PFSK-1 (cell line): ENCODE results near the gene SLC25A48.

ENCODE experiments used
- FOXP2 ChIP-seq: optimal IDR thresholded peaks from 2 replicates; pipeline ENCODE3; 2011; ENCODE audit warnings: borderline replicate concordance, control low read depth, inconsistent platforms; ENCODE audit not compliant: insufficient read depth; ENCODE audit errors: extremely low read length, extremely low read depth
- POLR2AphosphoS5 ChIP-seq: IDR thresholded peaks from 2 replicates; pipeline ENCODE4 v1.6.1; 2012; ENCODE audit warnings: low read depth, mild to moderate bottlenecking, control low read depth, low read length, moderate library complexity
- REST ChIP-seq, 2 experiments: IDR thresholded peaks; 2 replicates each; pipeline versions ENCODE4 v1.6.1 to v1.8.0; 2011 to 2012; ENCODE audit warnings: low read depth in 2 of 2, low read length in 2 of 2, control low read depth in 1 of 2, inconsistent platforms in 1 of 2, mild to moderate bottlenecking in 1 of 2, moderate library complexity in 1 of 2; ENCODE audit not compliant: insufficient read depth in 1 of 2
- SIN3A ChIP-seq: IDR thresholded peaks from 2 replicates; pipeline ENCODE4 v1.6.1; 2012; ENCODE audit warnings: mild to moderate bottlenecking, low read length, moderate library complexity, borderline replicate concordance; ENCODE audit not compliant: insufficient read depth
- TAF1 ChIP-seq: IDR thresholded peaks from 2 replicates; pipeline ENCODE4 v1.6.1; 2012; ENCODE audit warnings: low read length, control low read depth, borderline replicate concordance; ENCODE audit not compliant: insufficient read depth

Gene SLC25A48

GRCh38 chr5:135851915-135852845 lies 17.7 kb downstream of the SLC25A48 start:
- TF ChIP-seq POLR2AphosphoS5 (no peak), TAF1 (no peak), SIN3A (no peak), FOXP2 (no peak), REST (IDR thresholded peaks at IDR 0.05; ENCODE audit: insufficient read depth in 1 of 2, low read depth in 2 of 2, low read length in 2 of 2) (no peak)

DNA sequence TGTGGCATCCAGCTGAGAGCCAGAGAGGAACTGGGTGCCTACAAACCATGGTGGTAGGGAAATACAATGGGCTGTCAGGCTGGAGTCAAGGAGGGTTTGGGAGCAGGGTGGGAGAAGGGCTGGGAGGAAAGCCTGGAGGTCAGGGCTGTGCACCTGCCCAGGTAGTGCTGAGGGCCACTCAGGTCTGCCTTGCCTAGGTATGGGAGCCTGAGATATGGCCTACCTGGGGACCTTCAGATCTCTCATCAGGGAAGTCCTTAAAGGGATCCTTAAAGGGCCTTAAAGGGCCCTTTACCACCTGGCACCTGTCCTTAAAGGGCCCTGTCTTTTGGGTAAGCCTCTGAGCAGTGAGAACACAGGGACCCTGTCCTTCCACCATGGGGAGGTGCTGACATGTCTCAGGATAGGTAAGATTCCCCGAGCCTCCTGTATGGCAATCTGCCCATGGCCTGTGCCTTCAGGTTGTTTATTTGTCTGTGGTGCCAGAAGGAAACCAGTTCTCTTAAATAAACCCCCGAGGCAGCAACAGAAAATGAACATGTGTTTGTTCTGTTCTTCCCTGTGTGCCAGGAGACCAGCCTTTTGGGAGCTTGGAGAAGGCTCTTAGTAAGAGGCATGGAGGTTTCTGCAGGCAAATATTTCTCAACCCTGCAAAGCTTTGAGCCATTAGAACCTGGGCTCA lies 23.3 kb downstream of the SLC25A48 start:
- TF ChIP-seq POLR2AphosphoS5 (no peak), SIN3A (no peak), FOXP2 (no peak), TAF1 (no peak)

- TF ChIP-seq REST (IDR thresholded peaks at IDR 0.05; ENCODE audit: insufficient read depth in 1 of 2, low read depth in 2 of 2, low read length in 2 of 2), result no peak
- no peak for TF ChIP-seq TAF1
- no peak for TF ChIP-seq SIN3A
- no peak for TF ChIP-seq FOXP2
- no peak for TF ChIP-seq POLR2AphosphoS5
Measured at GRCh38 chr5:135859641-135860040, 25.2 kb downstream of the SLC25A48 start.

DNA sequence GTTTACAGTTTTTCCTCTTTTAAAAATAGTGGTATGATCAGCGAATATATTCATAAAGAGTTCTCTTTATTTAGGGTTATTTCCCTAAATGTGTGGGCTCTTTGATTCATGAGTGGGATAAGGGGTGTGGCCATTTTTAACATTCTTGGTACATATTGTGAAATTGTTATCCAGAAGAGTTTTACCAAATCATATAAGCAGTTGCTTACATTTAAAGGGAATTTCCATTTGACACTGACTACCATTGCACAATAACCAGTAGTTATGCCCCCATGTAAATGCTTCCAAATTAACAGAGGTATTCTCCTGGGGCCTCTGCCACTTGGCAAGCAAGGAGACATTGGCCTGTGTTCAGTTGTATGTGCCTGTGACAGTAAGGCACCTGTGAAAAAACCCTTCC lies 27.2 kb downstream of the SLC25A48 start:
- TF ChIP-seq POLR2AphosphoS5, result no peak
- TF ChIP-seq FOXP2, result no peak
- TF ChIP-seq SIN3A, result no peak
- no peak for TF ChIP-seq TAF1
- no peak for TF ChIP-seq REST (IDR thresholded peaks at IDR 0.05; ENCODE audit: insufficient read depth in 1 of 2, low read depth in 2 of 2, low read length in 2 of 2)

DNA sequence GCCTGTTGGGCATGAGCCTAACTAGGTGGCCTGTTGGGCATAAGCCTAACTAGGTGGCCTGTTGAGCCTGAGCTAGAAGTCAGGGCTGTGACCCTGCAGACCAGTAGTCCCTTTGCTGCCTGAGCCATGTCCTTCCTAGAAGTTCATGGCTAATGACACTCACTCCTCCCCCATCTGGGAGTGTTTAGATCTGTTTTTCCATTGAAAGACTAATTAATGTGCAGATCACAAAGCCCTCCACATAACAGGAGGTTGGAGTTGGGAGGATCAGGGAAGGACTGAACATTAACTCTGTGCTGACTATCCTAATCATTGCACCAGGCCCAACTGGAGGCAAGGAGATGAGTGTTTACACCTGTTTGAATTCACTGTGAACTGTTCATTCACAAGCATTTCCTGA lies 27.6 kb downstream of the SLC25A48 start:
- TF ChIP-seq FOXP2 (no peak), TAF1 (no peak), REST (IDR thresholded peaks at IDR 0.05; ENCODE audit: insufficient read depth in 1 of 2, low read depth in 2 of 2, low read length in 2 of 2) (no peak), SIN3A (no peak), POLR2AphosphoS5 (no peak)
